HepG2 (cell line): ENCODE results near the gene TOLLIP. TPM values are rescaled to one million over a fixed set of nuclear protein-coding genes. Genes with fewer than 3 reads are reported as not detected.

Source experiments
- AGO2 ChIP-seq: fragments of 200-400 bp; formaldehyde crosslinking; optimal IDR thresholded peaks from 2 replicates; pipeline ENCODE3; 2017; ENCODE audit warnings: mild to moderate bottlenecking, low read depth, low read length, moderate library complexity
- DDIT3 ChIP-seq: sonication (generic); formaldehyde crosslinking; IDR thresholded peaks from 2 replicates; pipeline ENCODE4 v1.4.0; 2020; ENCODE audit warnings: mild to moderate bottlenecking, missing genetic modification reagents
- ERF ChIP-seq: IDR thresholded peaks from 2 replicates; pipeline ENCODE4 v1.6.1; 2018; ENCODE audit warnings: missing biosample characterization, missing genetic modification reagents
- FOXJ3 ChIP-seq: sonication (generic); formaldehyde crosslinking; IDR thresholded peaks from 2 replicates; pipeline ENCODE4 v1.4.0; 2020; ENCODE audit warnings: missing genetic modification reagents, mild to moderate bottlenecking, borderline replicate concordance
- HNF4G ChIP-seq, 2 experiments: sonication (generic) in 1 of 2; formaldehyde crosslinking in 1 of 2; IDR thresholded peaks; 2 replicates each; pipeline versions ENCODE4 v1.4.0 to v1.6.1; 2011 to 2020; ENCODE audit warnings: borderline replicate concordance in 2 of 2, low read depth in 2 of 2, mild to moderate bottlenecking in 2 of 2, low read length in 1 of 2, missing genetic modification reagents in 1 of 2, moderate library complexity in 1 of 2
- KLF16 ChIP-seq, 2 experiments: sonication (generic) in 1 of 2; formaldehyde crosslinking in 1 of 2; IDR thresholded peaks; 2 replicates each; pipeline versions ENCODE4 v1.6.1 to v1.8.0; 2016 to 2023; ENCODE audit warnings: missing genetic modification reagents in 2 of 2, missing compliant biosample characterization in 1 of 2
- MEF2D ChIP-seq: sonication (generic); formaldehyde crosslinking; IDR thresholded peaks from 2 replicates; pipeline ENCODE4 v1.5.1; 2020; ENCODE audit warnings: mild to moderate bottlenecking, missing genetic modification reagents
- MIXL1 ChIP-seq: IDR thresholded peaks from 2 replicates; pipeline ENCODE4 v1.6.1; 2016
- MYC ChIP-seq: sonication (generic); formaldehyde crosslinking; IDR thresholded peaks from 2 replicates; pipeline ENCODE4 v1.9.0; 2021; ENCODE audit warnings: missing genetic modification reagents, borderline replicate concordance
- POLR2A ChIP-seq, 2 experiments: IDR thresholded peaks; 2 replicates each; pipeline ENCODE4 v1.6.1; 2011; ENCODE audit warnings: low read depth in 2 of 2, low read length in 2 of 2, mild to moderate bottlenecking in 1 of 2, moderate library complexity in 1 of 2; ENCODE audit not compliant: insufficient read depth in 1 of 2
- POLR2G ChIP-seq: fragments of 200-400 bp; formaldehyde crosslinking; IDR thresholded peaks from 2 replicates; pipeline ENCODE4 v1.6.1; 2018; ENCODE audit warnings: mild to moderate bottlenecking, low read depth, low read length, moderate library complexity
- SP5 ChIP-seq: IDR thresholded peaks from 2 replicates; pipeline ENCODE4 v1.6.1; 2016; ENCODE audit warnings: low read depth, borderline replicate concordance
- SPEN ChIP-seq: sonication (generic); formaldehyde crosslinking; IDR thresholded peaks from 2 replicates; pipeline ENCODE4 v1.5.1; 2020; ENCODE audit warnings: low read depth, mild to moderate bottlenecking, missing genetic modification reagents
- STAT5B ChIP-seq: sonication (generic); formaldehyde crosslinking; IDR thresholded peaks from 2 replicates; pipeline ENCODE4 v1.4.0; 2020; ENCODE audit warnings: missing genetic modification reagents
- THRA ChIP-seq: sonication (generic); formaldehyde crosslinking; IDR thresholded peaks from 2 replicates; pipeline ENCODE4 v1.4.0; 2020; ENCODE audit warnings: missing genetic modification reagents, borderline replicate concordance
- ZBTB7A ChIP-seq: sonication (generic); formaldehyde crosslinking; IDR thresholded peaks from 2 replicates; pipeline ENCODE4 v1.8.0; 2022; ENCODE audit warnings: mild to moderate bottlenecking, missing genetic modification reagents
- ZMYM3 ChIP-seq: sonication (generic); formaldehyde crosslinking; IDR thresholded peaks from 2 replicates; pipeline ENCODE4 v1.5.1; 2020; ENCODE audit warnings: mild to moderate bottlenecking, missing genetic modification reagents
- ZNF124 ChIP-seq: sonication (generic); formaldehyde crosslinking; IDR thresholded peaks from 2 replicates; pipeline ENCODE4 v1.4.0; 2020; ENCODE audit warnings: missing genetic modification reagents
- ZNF180 ChIP-seq: sonication (generic); formaldehyde crosslinking; IDR thresholded peaks from 2 replicates; pipeline ENCODE4 v1.4.0; 2020; ENCODE audit warnings: low read depth, missing genetic modification reagents, borderline replicate concordance
- ZNF205 ChIP-seq: IDR thresholded peaks from 2 replicates; pipeline ENCODE4 v1.6.1; 2018; ENCODE audit warnings: missing biosample characterization, missing genetic modification reagents
- ZNF383 ChIP-seq: sonication (generic); formaldehyde crosslinking; IDR thresholded peaks from 2 replicates; pipeline ENCODE4 v1.4.0; 2020; ENCODE audit warnings: missing genetic modification reagents, mild to moderate bottlenecking, borderline replicate concordance
- ZNF44 ChIP-seq: sonication (generic); formaldehyde crosslinking; IDR thresholded peaks from 2 replicates; pipeline ENCODE4 v1.5.1; 2020; ENCODE audit warnings: mild to moderate bottlenecking, missing genetic modification reagents
- ZNF7 ChIP-seq: IDR thresholded peaks from 2 replicates; pipeline ENCODE4 v1.6.1; 2016; ENCODE audit warnings: missing biosample characterization, missing genetic modification reagents
- ZNF770 ChIP-seq: sonication (generic); formaldehyde crosslinking; IDR thresholded peaks from 2 replicates; pipeline ENCODE4 v1.5.0; 2020; ENCODE audit warnings: mild to moderate bottlenecking, missing genetic modification reagents
- polyA plus RNA-seq, 8 experiments: library from polyadenylated mRNA; depleted of rRNA in 3 of 8; stranded (reverse) in 7 of 8; unstranded in 1 of 8; fragments of >200 nt; fragmentation: Illumina TruSeq in 4 of 8; extraction: Trizol in 4 of 8; gene quantifications; 2 replicates each; pipeline versions ENCODE4 v1.2.1 to v1.2.3, GENCODE V29; 2011 to 2016; ENCODE audit warnings: low read depth in 4 of 8, missing spikeins in 1 of 8, mixed read lengths in 1 of 8; ENCODE audit not compliant: insufficient read depth in 1 of 8
- total RNA-seq, 5 experiments: library from RNA; depleted of rRNA; stranded (reverse); fragments of >200 nt; fragmentation: Illumina TruSeq; extraction: Trizol; gene quantifications; 2 replicates each; pipeline ENCODE4 v1.2.3, GENCODE V29; 2016; ENCODE audit warnings: low read depth in 1 of 5
- TF ChIP-seq, protein P1 (sequence below): sonication (generic); formaldehyde crosslinking; conservative IDR thresholded peaks from 2 replicates; pipeline ENCODE4 v1.8.0; 2022; ENCODE audit warnings: low read depth, missing genetic modification reagents
- TF ChIP-seq, protein P2 (sequence below): sonication (generic); formaldehyde crosslinking; IDR thresholded peaks from 2 replicates; pipeline ENCODE4 v1.8.0; 2022; ENCODE audit warnings: mild to moderate bottlenecking, missing genetic modification reagents, moderate library complexity

TOLLIP gene
- total and polyA plus RNA-seq, 2 of the 13 experiments (the other 11 are each of a cell fraction or from before 2014, with no cell fraction given): 25.9 to 47.5 TPM

- TF ChIP-seq DDIT3 (no peak), MEF2D (peak; percentile 37; the same call in 1 of the 2 replicates), KLF16 (CRISPR knock-in tag; IDR thresholded peaks at IDR 0.05) (peak in 1 of 2 experiments; percentile 47; a peak in 1 of 4 replicates), MYC (peak; percentile 82; the same call in 1 of the 2 replicates), ZNF44 (no peak), POLR2G (peak; percentile 80), ZMYM3 (CRISPR knock-in tag) (peak; percentile 13; the same call in 1 of the 2 replicates), FOXJ3 (0 out of 2 replicates have a peak, but pooled peaks have one; percentile 46), ZNF383 (CRISPR knock-in tag) (no peak), ZNF205 (CRISPR knock-in tag) (0 out of 2 replicates have a peak, but pooled peaks have one; percentile 34), STAT5B (no peak), POLR2A (IDR thresholded peaks at IDR 0.05; ENCODE audit: insufficient read depth in 1 of 2, low read depth in 2 of 2, low read length in 2 of 2) (peak in 1 of 2 experiments; percentile 60; a peak in 2 of 4 replicates), HNF4G (IDR thresholded peaks at IDR 0.05; ENCODE audit: borderline replicate concordance, low read depth, low read length) (peak; percentile 52; the same call in 1 of the 2 replicates), HNF4G (CRISPR knock-in tag; IDR thresholded peaks at IDR 0.05; ENCODE audit: borderline replicate concordance, low read depth) (no peak), ZNF124 (CRISPR knock-in tag) (no peak), SP5 (CRISPR knock-in tag) (peak; percentile 27; the same call in 1 of the 2 replicates), ZNF7 (CRISPR knock-in tag) (no peak), SPEN (CRISPR knock-in tag) (peak; percentile 31; the same call in 1 of the 2 replicates), MIXL1 (CRISPR knock-in tag) (peak; percentile 42; the same call in 1 of the 2 replicates), ZNF180 (CRISPR knock-in tag) (no peak), AGO2 (no peak), ZBTB7A (CRISPR knock-in tag) (no peak), THRA (peak; percentile 67; the same call in 1 of the 2 replicates), ERF (CRISPR knock-in tag) (peak; percentile 19; the same call in 1 of the 2 replicates), ZNF770 (CRISPR knock-in tag) (0 out of 2 replicates have a peak, but pooled peaks have one; percentile 27)
- TF ChIP-seq, protein P1, sequence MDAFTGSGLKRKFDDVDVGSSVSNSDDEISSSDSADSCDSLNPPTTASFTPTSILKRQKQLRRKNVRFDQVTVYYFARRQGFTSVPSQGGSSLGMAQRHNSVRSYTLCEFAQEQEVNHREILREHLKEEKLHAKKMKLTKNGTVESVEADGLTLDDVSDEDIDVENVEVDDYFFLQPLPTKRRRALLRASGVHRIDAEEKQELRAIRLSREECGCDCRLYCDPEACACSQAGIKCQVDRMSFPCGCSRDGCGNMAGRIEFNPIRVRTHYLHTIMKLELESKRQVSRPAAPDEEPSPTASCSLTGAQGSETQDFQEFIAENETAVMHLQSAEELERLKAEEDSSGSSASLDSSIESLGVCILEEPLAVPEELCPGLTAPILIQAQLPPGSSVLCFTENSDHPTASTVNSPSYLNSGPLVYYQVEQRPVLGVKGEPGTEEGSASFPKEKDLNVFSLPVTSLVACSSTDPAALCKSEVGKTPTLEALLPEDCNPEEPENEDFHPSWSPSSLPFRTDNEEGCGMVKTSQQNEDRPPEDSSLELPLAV (CRISPR knock-in tag): no peak
- TF ChIP-seq, protein P2, sequence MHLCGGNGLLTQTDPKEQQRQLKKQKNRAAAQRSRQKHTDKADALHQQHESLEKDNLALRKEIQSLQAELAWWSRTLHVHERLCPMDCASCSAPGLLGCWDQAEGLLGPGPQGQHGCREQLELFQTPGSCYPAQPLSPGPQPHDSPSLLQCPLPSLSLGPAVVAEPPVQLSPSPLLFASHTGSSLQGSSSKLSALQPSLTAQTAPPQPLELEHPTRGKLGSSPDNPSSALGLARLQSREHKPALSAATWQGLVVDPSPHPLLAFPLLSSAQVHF (CRISPR knock-in tag): no peak
Observed at GRCh38 chr11:1304380-1304779, 5.1 kb downstream of the TOLLIP start (continued).
